Panc1 (cell line): Measurements from ENCODE around the gene SLC4A2. TPM values are rescaled to one million over a fixed set of nuclear protein-coding genes. Genes with fewer than 3 reads are reported as not detected.
A peak's percentile ranks its signal among the peaks of the same experiment; 100 is the strongest.
"Not testable (repeated sequence)": the region's sequence is repeated elsewhere in the genome, so short reads cannot be mapped to it uniquely, and the experiment has no call there.

Source experiments
- ATAC-seq: fragments of 200-7000 bp; cut with Tn5 transposase; 2 replicates; pipeline ENCODE4 v1.9.1; 2020; ENCODE audit warnings: mild to moderate bottlenecking, moderate library complexity
- BruUV-seq: library from RNA; stranded (reverse); fragments of 400-500 nt; replicated peaks from 2 replicates; lab custom pipeline; 2021; lab: Mats Ljungman, UMichigan
- CTCF ChIA-PET: fragments of 300-600 bp; sonication (Branson Sonifier 250); formaldehyde crosslinking; loops from one replicate; lab custom pipeline; 2022; ENCODE audit warnings: antibody characterized with exemption; lab: Charles Lee
- POLR2A ChIA-PET: fragments of 300-600 bp; sonication (Branson Sonifier 250); formaldehyde crosslinking; loops from one replicate; lab custom pipeline; 2022; ENCODE audit warnings: antibody characterized with exemption; lab: Charles Lee
- DNase-seq: peaks from one replicate; pipeline ENCODE4 v3.0.0-alpha.2; 2010; ENCODE audit warnings: low read depth, low spot score
- H3K27ac ChIP-seq: 2 replicates; pipeline ENCODE4 v1.5.1; 2011; ENCODE audit warnings: mild to moderate bottlenecking, low read length, inconsistent platforms
- H3K27me3 ChIP-seq: fragments of 200-500 bp; sonication (Bioruptor generic); 2 replicates; pipeline ENCODE4 v1.6.0; 2014; ENCODE audit warnings: low read length, inconsistent platforms; ENCODE audit not compliant: control insufficient read depth, insufficient read depth
- H3K36me3 ChIP-seq: fragments of 200-500 bp; sonication (Bioruptor generic); 2 replicates; pipeline ENCODE4 v1.5.1; 2014; ENCODE audit warnings: inconsistent platforms, mild to moderate bottlenecking, low read length, moderate library complexity; ENCODE audit not compliant: control insufficient read depth, insufficient read depth
- H3K4me1 ChIP-seq: 2 replicates; pipeline ENCODE4 v1.5.1; 2011; ENCODE audit warnings: inconsistent platforms, mild to moderate bottlenecking, low read length, moderate library complexity; ENCODE audit not compliant: control insufficient read depth, insufficient read depth
- H3K4me3 ChIP-seq, 2 experiments: 2 replicates each; pipeline ENCODE4 v1.5.1; 2011 to 2012; ENCODE audit warnings: low read depth in 2 of 2, low read length in 2 of 2, mild to moderate bottlenecking in 2 of 2, inconsistent platforms in 1 of 2, moderate library complexity in 1 of 2
- H3K9me3 ChIP-seq: fragments of 200-500 bp; sonication (Bioruptor generic); 2 replicates; pipeline ENCODE4 v1.5.1; 2014; ENCODE audit warnings: low read depth, mild to moderate bottlenecking, inconsistent platforms, low read length, moderate library complexity; ENCODE audit not compliant: control insufficient read depth, insufficient read depth
- POLR2AphosphoS5 ChIP-seq: IDR thresholded peaks from 2 replicates; pipeline ENCODE4 v1.6.1; 2012; ENCODE audit warnings: mild to moderate bottlenecking, low read depth, low read length, moderate library complexity
- SIN3A ChIP-seq: IDR thresholded peaks from 2 replicates; pipeline ENCODE4 v1.6.1; 2012; ENCODE audit warnings: low read depth, mild to moderate bottlenecking, low read length, moderate library complexity, borderline replicate concordance; ENCODE audit not compliant: insufficient read depth
- TCF7L2 ChIP-seq: IDR thresholded peaks from 2 replicates; pipeline ENCODE4 v1.6.1; 2011; ENCODE audit warnings: mild to moderate bottlenecking, low read depth, low read length, inconsistent platforms
- in situ Hi-C: cut with HindIII; loops from 2 replicates; pipeline ENCODE4 v1.10.0; 2016; ENCODE audit warnings: low sequenced_read_pairs, low pct_unique_long_range_greater_than_20kb
- intact Hi-C: fragments of 100-400 bp; cut with micrococcal nuclease; formaldehyde crosslinking; loops from one replicate; pipeline ENCODE4 v1.10.0; 2022; ENCODE audit not compliant: unreplicated experiment
- total RNA-seq: library from RNA; stranded (reverse); gene quantifications from one replicate; pipeline ENCODE4 v1.2.1, GENCODE V29; 2021; ENCODE audit not compliant: unreplicated experiment
- TF ChIP-seq, protein P1 (sequence below), 2 experiments: IDR thresholded peaks; 2 replicates each; pipeline ENCODE4 v1.6.1; 2011 to 2012; ENCODE audit warnings: low read depth in 2 of 2, control low read depth in 1 of 2, low read length in 1 of 2, mild to moderate bottlenecking in 1 of 2, moderate library complexity in 1 of 2; ENCODE audit not compliant: insufficient read depth in 1 of 2
- TF ChIP-seq, protein P2 (sequence below): fragments of 450-650 bp; IDR thresholded peaks from 2 replicates; pipeline ENCODE4 v1.5.1; 2017; ENCODE audit warnings: mild to moderate bottlenecking

The SLC4A2 gene
- total RNA-seq, 1 experiment from 2014 or later, result 580 TPM

DNA sequence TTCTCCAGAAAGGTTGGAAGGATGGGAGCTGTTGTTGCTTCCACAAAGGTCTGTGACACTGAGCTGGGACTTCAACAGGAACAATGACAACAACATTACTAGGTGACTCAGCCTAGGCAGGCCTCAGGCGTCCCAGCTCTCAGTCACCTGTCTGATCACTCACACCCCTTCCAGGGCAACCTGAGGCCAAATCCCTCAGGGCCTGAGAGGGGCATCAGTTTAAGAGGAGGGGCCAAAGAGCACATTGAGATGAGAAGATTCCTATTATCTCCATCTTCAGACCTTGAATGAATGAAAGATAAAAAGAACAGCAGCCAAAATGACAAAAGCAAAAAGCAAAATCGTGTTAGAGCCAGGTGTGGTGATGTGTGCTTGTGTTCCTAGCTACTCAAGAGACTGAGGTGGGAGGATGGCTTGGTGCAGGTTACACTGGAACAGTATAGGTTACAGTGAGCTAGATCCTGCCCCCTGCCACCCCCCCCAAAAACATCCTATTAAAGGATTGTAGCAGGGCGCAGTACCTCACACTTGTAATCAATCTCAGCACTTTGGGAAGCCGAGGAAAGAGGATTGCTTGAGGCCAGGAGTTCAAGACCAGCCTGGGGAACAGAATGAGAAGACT is 34.8 kb upstream of the SLC4A2 start, which contains the start of gene ATG9B:
ATG9B (minus strand) TSS at position 60 of the 622 bp plus-strand sequence. CDS start 71 bp downstream, outside the sequence.
- no peaks in the 10 kb centered on the region for H3K27me3 ChIP-seq
- no peak within 1 kb of the TSS for H3K27ac ChIP-seq
- ChIA-PET POLR2A (no interaction called here), CTCF (no interaction called here)
- no peak for TF ChIP-seq SIN3A
- TF ChIP-seq, protein P1, sequence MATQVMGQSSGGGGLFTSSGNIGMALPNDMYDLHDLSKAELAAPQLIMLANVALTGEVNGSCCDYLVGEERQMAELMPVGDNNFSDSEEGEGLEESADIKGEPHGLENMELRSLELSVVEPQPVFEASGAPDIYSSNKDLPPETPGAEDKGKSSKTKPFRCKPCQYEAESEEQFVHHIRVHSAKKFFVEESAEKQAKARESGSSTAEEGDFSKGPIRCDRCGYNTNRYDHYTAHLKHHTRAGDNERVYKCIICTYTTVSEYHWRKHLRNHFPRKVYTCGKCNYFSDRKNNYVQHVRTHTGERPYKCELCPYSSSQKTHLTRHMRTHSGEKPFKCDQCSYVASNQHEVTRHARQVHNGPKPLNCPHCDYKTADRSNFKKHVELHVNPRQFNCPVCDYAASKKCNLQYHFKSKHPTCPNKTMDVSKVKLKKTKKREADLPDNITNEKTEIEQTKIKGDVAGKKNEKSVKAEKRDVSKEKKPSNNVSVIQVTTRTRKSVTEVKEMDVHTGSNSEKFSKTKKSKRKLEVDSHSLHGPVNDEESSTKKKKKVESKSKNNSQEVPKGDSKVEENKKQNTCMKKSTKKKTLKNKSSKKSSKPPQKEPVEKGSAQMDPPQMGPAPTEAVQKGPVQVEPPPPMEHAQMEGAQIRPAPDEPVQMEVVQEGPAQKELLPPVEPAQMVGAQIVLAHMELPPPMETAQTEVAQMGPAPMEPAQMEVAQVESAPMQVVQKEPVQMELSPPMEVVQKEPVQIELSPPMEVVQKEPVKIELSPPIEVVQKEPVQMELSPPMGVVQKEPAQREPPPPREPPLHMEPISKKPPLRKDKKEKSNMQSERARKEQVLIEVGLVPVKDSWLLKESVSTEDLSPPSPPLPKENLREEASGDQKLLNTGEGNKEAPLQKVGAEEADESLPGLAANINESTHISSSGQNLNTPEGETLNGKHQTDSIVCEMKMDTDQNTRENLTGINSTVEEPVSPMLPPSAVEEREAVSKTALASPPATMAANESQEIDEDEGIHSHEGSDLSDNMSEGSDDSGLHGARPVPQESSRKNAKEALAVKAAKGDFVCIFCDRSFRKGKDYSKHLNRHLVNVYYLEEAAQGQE (IDR thresholded peaks at IDR 0.05; ENCODE audit: insufficient read depth in 1 of 2, low read depth in 2 of 2, low read length in 1 of 2), result no peak
- TF ChIP-seq TCF7L2, result no peak
- TF ChIP-seq POLR2AphosphoS5, result no peak
- TF ChIP-seq, protein P2, sequence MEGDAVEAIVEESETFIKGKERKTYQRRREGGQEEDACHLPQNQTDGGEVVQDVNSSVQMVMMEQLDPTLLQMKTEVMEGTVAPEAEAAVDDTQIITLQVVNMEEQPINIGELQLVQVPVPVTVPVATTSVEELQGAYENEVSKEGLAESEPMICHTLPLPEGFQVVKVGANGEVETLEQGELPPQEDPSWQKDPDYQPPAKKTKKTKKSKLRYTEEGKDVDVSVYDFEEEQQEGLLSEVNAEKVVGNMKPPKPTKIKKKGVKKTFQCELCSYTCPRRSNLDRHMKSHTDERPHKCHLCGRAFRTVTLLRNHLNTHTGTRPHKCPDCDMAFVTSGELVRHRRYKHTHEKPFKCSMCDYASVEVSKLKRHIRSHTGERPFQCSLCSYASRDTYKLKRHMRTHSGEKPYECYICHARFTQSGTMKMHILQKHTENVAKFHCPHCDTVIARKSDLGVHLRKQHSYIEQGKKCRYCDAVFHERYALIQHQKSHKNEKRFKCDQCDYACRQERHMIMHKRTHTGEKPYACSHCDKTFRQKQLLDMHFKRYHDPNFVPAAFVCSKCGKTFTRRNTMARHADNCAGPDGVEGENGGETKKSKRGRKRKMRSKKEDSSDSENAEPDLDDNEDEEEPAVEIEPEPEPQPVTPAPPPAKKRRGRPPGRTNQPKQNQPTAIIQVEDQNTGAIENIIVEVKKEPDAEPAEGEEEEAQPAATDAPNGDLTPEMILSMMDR, result no peak
- DNase-seq, result no peak
- ATAC-seq, result no peak
- H3K4me3 ChIP-seq, result no peak within 1 kb of the TSS
- H3K4me1 ChIP-seq, result no peaks in the 10 kb centered on the region; the same call in none of the 2 replicates
- H3K36me3 ChIP-seq, result no peaks in the 10 kb centered on the region
- in situ Hi-C loops, result no loop called here
- no TSS peak for BruUV-seq
- no peaks in the 10 kb centered on the region for H3K9me3 ChIP-seq
- intact Hi-C loops, result no loop called here

DNA sequence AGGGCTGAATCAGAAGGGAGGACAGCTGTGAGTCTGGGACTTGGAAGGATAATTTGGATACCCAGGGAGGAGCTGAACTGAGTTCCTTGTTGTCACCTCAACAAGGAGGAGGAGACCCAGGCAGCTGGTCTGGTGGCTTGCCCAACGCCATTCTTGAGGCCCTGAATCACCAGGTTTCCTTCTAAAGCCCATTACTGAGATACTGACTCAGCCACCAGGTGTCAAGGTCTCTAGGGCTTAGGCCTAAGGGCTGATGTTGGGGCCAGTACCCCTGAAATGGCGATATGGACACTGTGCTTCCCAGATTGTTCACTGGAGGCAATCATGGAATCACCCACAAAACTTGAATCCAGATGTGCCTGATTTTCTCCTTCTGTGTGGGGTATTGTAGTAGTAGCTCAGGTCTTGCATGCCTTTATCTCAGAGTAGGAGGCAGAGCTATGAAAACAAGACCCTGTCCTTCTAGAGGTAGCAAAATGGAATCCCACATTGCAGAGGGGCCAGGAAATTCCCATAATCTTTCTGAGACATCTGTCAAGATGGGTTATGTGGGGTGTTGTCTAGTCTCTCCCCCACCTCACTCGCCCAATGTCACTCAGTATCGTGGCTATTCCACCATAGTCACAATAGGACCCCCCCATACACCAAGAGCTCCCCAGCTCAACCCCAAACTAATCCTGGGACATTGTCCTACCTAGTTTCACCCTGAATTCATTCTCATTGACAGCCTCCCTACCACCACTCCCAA is 33.3 kb upstream of the SLC4A2 start:
- Histone ChIP-seq H3K36me3 (no peaks in the 10 kb centered on the region), H3K4me1 (no peaks in the 10 kb centered on the region; the same call in none of the 2 replicates), H3K9me3 (no peaks in the 10 kb centered on the region), H3K4me3 (no peak overlapping the region), H3K27me3 (no peaks in the 10 kb centered on the region), H3K27ac (no peak overlapping the region)
- TF ChIP-seq, protein P1 (IDR thresholded peaks at IDR 0.05; ENCODE audit: insufficient read depth in 1 of 2, low read depth in 2 of 2, low read length in 1 of 2), result no peak
- TF ChIP-seq, protein P2, result no peak
- no peak for TF ChIP-seq SIN3A
- TF ChIP-seq TCF7L2, result no peak
- POLR2A ChIA-PET, result no interaction called here
- in situ Hi-C loops, result no loop called here
- DNase-seq, result no peak
- CTCF ChIA-PET, result no interaction called here
- no TSS peak for BruUV-seq
- ATAC-seq, result no peak
- intact Hi-C loops, result no loop called here

DNA sequence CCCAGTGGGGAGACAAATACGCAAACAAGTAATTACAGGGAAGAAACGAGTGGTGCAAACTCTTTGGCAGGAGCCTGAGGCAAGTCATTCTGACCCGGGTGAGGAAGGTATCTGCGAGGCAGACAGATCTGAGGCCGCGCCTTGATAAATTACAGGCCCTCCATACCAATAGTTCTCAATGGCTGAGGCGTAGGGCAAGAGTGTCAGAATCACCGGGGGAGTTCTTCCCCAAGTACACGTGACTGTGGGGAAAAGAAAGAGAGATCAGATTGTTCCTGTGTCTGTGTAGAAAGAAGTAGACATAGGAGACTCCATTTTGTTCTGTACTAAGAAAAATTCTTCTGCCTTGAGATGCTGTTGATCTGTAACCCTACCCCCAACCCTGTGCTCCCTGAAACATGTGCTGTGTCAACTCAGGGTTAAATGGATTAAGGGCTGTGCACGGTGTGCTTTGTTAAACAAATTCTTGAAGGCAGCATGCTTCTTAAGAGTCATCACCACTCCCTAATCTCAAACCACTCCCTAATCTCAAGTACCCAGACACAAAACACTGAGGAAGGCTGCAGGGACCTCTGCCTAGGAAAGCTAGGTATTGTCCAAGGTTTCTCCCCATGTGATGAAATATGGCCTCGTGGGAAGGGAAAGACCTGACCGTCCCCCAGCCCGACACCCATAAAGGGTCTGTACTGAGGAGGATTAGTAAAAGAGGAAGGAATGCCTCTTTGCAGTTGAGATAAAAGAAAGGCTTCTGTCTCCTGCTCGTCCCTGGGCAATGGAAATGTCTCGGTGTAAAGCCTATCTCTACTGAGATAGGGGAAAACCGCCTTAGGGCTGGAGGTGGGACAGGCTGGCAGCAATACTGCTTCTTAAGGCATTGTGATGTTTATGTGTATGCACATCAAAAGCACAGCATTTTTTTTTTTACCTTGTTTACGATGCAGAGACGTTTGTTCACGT is 32.3 kb upstream of the SLC4A2 start:
- BruUV-seq, result not testable (repeated sequence)

More for the DNA sequence above, 32.3 kb upstream of the SLC4A2 start:
- H3K36me3 ChIP-seq, in situ Hi-C loops, POLR2A ChIA-PET, H3K4me1 ChIP-seq, intact Hi-C loops, H3K9me3 ChIP-seq, DNase-seq, ATAC-seq, H3K27me3 ChIP-seq: not testable (repeated sequence)
- peak overlapping the region; percentile 60 for H3K27ac ChIP-seq
- peak overlapping the region; percentile 73 to 79; a peak in 3 of 4 replicates for H3K4me3 ChIP-seq
- CTCF ChIA-PET, result interaction anchor here (1.1 to 1.5 kb wide), 3 partner anchors 9 to 84 kb away, joined by 3 to 7 read pairs (median 5); no protein-coding TSS in a partner anchor
